GM19467 (cell line): ENCODE measurements around the gene IFIT2.
"Not testable (repeated sequence)": the region's sequence is repeated elsewhere in the genome, so short reads cannot be mapped to it uniquely, and the experiment has no call there.

Experiments
- ATAC-seq: cut with Tn5 transposase; IDR thresholded peaks from one replicate; pipeline ENCODE4 v1.9.1; 2021; ENCODE audit warnings: mild to moderate bottlenecking, moderate library complexity; ENCODE audit not compliant: unreplicated experiment

The IFIT2 gene

GRCh38 chr10:89306434-89307268 is 4.8 kb downstream of the IFIT2 start:
- ATAC-seq: no peak

DNA sequence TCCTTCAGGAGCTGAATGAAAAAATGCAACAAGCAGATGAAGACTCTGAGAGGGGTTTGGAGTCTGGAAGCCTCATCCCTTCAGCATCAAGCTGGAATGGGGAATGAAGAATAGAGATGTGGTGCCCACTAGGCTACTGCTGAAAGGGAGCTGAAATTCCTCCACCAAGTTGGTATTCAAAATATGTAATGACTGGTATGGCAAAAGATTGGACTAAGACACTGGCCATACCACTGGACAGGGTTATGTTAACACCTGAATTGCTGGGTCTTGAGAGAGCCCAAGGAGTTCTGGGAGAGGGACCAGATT is 5.4 kb downstream of the IFIT2 start:
- no peak for ATAC-seq

GRCh38 chr10:89308266-89308665 is 6.4 kb downstream of the IFIT2 start:
- ATAC-seq: no peak

- ATAC-seq: no peak
Observed at GRCh38 chr10:89308736-89309135, 6.9 kb downstream of the IFIT2 start.

DNA sequence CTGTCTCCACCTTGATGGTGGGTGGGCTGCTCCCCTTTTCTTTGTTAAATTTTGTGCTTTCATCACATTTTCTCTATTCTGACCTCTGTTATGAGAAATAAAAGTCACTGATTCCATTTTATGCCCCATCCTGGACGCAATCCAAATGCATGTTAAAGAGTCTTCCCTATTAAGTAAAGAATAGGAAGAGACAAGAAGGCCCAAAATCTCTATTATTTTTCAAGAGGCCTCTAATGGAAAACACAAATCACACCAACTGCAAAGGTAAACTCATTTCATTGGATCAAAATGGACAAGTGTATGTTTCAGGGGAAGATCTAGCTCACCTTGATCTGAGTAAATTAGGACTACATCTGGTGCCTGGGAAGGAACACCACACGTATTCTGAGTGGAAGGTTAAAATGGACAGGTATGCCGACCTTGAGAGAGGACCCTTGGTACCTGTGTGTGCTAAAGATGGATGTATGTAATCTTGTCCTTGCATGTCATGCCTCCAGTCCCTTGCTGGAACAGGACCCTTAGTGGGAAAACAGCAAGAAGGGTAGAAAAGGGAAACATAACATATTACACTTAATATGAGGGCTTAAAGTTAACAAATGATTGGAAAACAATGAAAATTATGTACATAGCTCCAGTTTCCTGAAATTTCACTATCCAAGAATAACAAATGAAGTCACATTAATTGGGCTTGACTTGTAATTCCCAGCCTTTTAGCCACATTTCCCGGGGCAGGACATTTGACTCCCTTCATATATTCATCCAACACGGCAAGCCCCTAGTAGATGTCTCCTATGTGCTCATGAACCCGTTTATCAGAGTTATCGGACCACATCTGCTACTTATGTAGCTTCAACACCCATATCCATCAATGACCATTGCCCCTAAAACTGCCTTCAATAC is 7.6 kb downstream of the IFIT2 start:
- ATAC-seq: no peak

DNA sequence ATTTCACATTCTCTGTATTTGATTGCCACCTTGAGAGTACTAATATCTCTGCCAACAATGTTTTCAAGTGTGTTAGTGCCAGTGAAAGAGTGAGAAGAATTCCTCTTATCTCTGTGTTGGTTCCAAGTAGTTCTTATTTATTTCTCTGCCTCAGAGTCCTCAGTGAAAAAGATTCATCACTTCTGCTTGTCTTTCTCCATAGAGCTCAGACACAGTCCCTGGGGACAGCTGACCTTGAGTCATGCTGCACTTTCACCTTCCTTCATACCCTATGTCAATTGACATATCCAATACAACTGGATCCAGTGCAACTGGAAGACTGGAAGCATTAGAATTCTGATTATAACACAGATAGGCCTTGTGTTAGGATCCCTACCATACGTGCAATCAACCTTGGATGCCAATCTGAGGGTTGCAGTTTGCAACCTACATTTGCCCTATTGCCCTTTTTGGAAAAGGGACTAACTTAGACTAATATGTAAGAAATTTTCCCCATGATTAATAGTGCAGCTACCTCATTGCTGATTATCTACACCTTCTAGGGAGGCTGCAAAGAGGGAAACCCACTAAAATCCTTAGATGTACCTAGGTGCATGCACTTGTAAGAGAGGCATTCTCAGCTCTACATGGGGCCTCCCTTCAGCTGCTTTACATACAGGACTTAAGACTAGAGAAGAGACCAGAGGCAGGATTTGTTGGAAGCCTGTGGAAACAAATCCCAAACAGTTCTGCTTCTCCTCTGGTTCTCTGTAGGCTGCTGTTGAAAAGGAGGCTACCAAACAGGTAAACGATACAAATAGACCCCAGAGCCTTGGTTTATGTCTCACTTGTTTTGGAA is 8.4 kb downstream of the IFIT2 start:
- no peak for ATAC-seq

DNA sequence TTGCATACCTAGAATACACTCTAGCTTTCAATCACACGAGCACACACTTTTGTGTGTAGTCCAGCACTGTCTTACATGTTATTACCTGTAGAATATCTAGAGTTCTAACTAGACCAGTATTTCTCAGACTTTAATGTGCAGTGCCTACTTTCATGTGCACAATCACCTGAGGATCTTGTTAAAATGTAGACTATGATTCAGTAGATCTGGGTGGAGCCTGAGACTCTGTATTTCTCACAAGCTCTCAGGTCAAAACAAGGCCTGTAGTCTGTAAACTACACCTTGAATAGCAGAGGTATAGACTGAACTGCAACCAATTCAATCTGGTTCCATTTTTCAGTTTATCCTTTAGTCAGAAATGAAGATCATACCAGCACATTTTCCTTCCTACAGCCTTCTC is 11.1 kb downstream of the IFIT2 start:
- ATAC-seq: no peak

DNA sequence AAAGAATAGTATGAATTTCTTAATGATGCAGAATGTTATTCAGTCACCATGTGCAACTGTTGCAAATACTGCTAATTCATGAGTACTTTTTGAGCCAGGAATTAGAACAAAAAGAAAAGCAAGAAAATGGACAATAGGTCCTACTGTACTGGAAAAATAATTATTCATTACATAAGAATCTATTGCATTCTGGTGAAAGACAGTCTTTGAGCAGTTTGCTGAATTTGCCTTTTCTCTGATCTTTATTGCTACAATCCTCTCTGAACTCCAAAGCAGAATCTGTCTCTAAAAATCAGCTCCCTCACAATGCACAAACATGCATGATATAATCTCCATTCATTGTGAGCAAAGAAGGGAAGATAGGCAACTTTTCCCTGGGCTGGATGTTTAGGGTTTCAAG is 12.8 kb downstream of the IFIT2 start:
- ATAC-seq: no peak

DNA sequence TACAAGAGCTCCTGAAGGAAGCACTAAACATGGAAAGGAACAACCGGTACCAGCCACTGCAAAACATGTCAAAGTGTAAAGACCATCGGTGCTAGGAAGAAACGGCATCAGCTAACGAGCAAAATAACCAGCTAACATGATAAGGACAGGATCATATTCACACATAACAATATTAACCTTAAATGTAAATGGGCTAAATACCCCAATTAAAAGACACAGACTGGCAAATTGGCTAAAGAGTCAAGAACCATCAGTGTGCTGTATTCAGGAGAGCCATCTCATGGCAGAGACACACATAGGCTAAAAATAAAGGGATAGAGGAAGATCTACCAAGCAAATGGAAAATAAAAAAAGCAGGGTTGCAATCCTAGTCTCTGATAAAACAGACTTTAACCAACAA is 16.2 kb downstream of the IFIT2 start:
- ATAC-seq: not testable (repeated sequence)

- not testable (repeated sequence) for ATAC-seq
Observed at GRCh38 chr10:89325081-89325480, 23.2 kb downstream of the IFIT2 start.

DNA sequence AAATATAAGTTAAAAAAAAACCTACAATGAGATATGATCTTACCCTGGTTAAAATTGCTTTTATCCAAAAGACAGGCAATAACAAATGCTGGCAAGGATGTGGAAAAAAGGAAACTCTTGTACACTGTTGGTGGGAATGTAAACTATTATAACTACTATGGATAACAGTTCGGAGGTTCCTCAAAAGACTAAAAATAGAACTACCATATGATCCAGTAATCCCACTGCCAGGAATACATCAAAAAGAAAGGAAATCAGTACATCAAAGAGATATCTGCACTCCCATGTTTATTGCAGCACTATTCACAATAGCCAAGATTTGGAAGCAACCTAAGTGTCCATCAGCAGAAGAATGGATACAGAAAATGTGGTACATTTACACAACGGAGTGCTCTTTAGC is 24.0 kb downstream of the IFIT2 start:
- not testable (repeated sequence) for ATAC-seq

DNA sequence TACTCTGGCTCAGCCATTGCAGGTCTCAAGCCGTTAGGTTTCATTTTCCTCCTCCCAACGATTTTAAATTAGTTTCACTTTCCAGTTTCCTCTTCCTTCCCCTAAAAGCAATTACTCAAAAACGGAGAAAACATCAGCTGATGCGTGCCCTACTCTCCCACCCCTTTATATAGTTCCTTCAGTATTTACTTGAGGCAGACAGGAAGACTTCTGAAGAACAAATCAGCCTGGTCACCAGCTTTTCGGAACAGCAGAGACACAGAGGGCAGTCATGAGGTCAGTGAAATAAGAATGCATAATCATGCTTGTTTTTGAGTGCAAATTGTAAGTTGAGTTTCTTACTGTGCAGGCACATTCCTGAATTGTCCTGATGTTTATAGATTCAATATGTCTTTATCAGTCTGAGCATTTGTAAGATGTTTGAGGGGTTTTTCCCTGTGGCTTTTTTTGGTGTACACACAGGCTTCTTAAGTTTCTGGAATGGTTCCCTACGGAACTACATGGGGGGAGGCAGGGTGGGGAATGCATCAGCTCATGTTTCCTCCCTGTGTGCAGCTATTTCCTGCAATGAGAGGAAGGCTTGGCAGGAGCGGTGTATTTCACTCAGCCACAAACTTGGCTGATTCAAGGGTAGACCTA is 26.1 kb downstream of the IFIT2 start, which contains the start of gene IFIT3:
IFIT3 (plus strand) TSS at position 195 of the 639 bp plus-strand sequence; CDS start at position 272, 77 bp downstream.
- no peak for ATAC-seq

DNA sequence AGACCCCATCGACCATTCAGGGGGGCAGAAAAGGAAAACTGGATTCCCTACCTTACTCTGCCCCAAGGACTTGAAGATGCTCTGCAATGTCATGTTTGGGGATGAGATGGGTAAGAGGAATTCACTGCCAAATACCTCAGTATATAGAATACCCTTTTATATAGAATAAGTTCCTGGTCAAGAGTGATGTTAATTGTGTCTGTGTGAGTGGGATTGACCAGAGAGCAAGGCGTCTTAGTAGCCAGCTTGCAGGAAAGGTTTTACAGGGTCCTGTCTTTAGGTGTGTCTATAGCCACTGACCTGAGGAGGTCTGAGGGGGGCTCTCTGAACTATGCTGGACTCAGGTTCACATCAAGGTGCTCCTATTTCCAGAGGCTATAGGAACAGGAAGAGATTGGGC is 27.3 kb downstream of the IFIT2 start:
- no peak for ATAC-seq

DNA sequence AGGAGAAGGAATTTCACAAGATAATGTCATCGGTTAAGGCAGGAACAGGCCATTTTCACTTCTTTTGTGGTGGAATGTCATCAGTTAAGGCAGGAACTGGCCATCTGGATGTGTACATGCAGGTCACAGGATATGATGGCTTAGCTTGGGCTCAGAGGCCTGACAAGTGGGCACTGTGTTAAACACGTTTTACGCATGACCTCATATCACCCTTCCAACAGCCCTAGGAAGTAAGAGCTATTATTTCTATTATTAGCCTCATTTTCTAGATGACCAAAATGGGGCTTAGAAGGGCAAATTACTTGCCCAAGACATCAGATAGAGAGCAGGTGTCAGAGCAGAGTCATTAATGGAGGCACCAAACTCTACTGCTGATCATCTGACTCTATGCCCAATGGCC is 28.2 kb downstream of the IFIT2 start:
- not testable (repeated sequence) for ATAC-seq

GRCh38 chr10:89330537-89331212 is 28.8 kb downstream of the IFIT2 start:
- no peak for ATAC-seq

- not testable (repeated sequence) for ATAC-seq
Observed at GRCh38 chr10:89331487-89332122, 29.8 kb downstream of the IFIT2 start.

DNA sequence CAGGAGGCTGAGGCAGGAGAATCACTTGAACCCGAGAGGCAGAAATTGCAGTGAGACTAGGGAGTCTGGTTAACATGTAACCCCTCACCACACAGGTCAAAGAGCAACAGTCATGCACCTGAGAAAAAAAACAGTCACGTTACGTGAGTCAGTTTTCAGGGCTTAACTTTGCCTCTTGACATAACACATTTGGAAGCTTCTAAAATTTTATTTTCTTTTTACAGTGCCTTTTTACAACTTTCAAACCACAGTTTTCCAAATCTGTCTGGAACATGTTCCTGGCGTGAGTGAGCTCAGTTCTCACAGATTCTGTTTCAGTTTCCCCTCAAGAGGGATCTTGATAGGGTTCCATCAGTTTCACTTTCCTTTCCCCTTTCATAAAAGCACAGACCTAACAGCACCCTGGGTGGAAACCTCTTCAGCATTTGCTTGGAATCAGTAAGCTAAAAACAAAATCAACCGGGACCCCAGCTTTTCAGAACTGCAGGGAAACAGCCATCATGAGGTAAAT is 30.3 kb downstream of the IFIT2 start:
- peak; percentile 37 for ATAC-seq

GRCh38 chr10:89335226-89335625 is 33.4 kb downstream of the IFIT2 start:
- ATAC-seq: no peak

DNA sequence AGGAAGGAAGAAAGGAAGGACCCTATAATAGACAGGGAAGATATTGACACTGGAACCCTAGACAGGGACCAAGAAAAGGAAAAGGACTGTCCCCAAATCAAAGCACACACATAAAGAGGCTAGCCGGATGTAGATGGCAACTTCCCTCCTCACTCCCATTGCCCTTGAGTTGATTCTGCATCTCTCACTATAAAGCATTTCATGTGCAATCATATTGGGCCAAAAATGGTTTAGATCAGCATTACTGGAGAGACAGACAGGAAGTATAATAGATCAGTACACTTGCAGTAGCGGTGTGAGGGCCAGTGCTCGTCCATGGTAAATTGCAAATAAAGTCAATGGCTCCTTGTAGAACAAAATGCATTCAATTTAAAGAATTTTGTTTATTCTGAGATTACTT is 34.4 kb downstream of the IFIT2 start:
- ATAC-seq: no peak
